NB4 (cell line): ENCODE measurements around the gene CACNA1B.

Source experiments
- POLR2A ChIP-seq: IDR thresholded peaks from 2 replicates; pipeline ENCODE4 v1.6.1; 2011; ENCODE audit warnings: mild to moderate bottlenecking; ENCODE audit not compliant: insufficient read length; ENCODE audit errors: extremely low read depth
- TF ChIP-seq, protein P1 (sequence below): IDR thresholded peaks from one replicate; pipeline ENCODE4 v1.5.1; 2012; ENCODE audit warnings: low read depth, low read length

- TF ChIP-seq POLR2A = no peak
- TF ChIP-seq, protein P1, sequence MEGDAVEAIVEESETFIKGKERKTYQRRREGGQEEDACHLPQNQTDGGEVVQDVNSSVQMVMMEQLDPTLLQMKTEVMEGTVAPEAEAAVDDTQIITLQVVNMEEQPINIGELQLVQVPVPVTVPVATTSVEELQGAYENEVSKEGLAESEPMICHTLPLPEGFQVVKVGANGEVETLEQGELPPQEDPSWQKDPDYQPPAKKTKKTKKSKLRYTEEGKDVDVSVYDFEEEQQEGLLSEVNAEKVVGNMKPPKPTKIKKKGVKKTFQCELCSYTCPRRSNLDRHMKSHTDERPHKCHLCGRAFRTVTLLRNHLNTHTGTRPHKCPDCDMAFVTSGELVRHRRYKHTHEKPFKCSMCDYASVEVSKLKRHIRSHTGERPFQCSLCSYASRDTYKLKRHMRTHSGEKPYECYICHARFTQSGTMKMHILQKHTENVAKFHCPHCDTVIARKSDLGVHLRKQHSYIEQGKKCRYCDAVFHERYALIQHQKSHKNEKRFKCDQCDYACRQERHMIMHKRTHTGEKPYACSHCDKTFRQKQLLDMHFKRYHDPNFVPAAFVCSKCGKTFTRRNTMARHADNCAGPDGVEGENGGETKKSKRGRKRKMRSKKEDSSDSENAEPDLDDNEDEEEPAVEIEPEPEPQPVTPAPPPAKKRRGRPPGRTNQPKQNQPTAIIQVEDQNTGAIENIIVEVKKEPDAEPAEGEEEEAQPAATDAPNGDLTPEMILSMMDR = no peak
Observed at GRCh38 chr9:138017200-138017599, 139.6 kb downstream of the CACNA1B start.
